Ammon's horn (tissue), 1 donor: Measurements from ENCODE around the gene DLGAP1.
A peak's percentile ranks its signal among the peaks of the same experiment; 100 is the strongest.
"Not testable (repeated sequence)": the region's sequence is repeated elsewhere in the genome, so short reads cannot be mapped to it uniquely, and the experiment has no call there.

Experiments used
- DNase-seq: peaks from one replicate; pipeline ENCODE4 v3.0.0-alpha.2; 2016; ENCODE audit warnings: low spot score

Gene DLGAP1

DNA sequence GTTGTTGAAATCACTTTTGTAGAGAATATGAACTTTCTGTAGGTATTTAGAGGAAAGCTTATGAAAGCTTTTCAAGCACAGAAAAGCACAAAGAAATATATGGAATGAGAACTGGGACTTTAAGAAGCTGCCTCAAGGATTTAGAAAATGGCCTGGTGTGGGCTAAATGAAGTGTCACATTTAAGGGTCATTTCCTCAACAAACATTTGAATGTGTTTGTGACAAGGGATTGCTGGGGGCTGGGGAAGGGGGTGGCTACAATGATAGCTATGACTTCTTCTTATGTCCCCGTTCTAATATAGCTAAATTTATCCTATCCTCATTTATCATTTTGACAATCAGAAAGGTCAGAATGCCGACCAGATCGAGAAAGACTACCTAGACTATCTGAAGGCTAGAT, 69.2 kb downstream of the DLGAP1 start:
- no peak for DNase-seq

DNA sequence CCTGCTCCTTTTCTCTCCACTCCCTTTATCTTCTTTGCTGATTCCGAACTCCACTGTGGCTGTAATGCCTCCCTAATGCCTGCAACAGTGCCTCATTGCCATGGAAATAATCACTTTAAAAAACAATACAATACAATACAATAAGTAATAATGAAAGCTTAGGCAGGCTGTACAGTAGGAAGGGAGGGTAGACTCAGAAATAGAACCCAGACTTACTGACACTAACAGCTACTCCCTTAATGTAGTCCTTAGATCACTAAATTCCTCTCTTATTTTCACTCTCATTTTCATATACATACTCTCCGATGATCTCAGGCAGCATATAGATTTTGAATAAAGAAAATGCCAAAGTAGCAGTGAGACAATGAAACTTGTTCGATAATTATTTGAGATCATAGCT, 70.2 kb downstream of the DLGAP1 start:
- no peak for DNase-seq

DNA sequence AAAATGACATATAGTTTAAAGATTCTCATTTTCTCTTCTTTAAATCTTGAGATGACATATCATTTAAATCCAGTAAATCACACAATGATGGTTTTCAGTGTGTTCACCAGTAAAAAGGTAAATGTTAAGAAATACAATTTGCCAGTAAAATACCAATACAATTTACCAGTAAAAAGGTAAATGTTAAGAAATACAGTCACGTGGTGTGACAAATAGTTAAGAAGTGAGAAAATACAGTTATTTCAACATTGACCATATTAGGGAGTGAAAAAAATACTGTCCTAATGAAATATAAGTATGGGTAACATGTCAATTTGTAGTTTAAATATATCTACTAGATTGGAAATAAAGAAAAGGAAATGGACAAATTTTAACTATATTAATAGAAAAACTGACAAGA, 80.5 kb downstream of the DLGAP1 start:
- DNase-seq: no peak

DNA sequence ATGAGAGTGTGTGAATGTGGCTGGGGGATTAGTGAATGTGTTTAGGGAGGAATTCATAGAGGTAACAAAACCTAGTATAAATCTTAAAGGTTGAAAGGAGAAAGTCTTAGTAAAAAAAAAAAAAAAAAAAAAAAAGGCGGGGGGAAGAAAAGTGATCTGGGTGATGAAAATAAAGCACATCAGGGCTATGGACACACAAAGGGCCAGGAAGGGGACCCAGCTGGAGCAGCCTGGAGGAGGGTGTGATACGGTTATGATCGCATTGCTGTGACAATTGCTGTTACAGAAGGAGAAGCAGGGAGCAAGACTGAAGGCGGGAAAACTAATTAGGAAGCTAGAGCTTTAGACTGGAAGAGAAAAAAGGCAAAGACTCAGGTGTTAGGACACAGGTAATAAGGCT, 85.4 kb downstream of the DLGAP1 start:
- DNase-seq: no peak

DNA sequence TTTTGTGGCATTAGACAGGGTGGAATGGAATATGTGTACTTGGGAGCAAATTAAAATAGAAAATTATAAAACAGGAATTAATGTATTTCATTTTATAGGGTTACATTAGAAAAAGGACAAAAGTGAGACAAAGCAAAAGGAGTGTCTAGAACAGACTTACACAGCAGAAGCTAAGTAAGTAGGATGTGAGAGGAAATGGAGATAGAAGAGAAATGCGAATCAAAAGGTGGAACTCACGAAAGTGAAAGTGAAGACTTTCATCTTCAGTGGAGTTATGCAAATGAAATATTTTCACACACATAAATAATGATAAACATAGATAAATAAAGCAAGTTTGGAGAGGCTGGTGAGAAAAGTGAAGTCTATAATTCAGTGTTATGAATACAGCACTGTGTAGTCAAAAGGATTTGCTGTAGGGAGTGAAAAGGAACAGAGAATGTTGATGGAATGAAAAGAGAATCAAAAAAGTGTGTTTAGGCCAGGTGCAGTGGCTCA, 94.8 kb downstream of the DLGAP1 start:
- no peak for DNase-seq

DNA sequence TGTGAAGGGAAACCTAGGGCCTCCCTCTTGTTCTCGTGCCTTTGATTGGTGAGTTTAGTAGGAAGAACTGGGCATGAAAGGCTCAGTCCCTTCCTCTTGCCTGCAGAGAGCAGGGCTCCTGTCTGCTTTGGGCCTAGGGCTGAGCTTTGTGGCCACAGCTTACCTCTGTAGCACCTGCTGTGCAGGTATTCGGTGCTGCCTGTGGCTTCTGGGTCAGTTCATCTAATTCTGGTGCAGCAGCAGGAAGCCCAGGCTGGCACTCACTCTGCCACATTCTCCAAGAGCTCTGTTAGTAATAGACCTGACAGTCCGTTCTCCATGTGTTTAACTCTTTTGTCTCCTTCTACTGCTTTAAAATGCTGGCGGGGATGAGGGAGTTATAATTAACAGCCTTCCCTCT, 96.5 kb downstream of the DLGAP1 start:
- no peak for DNase-seq

DNA sequence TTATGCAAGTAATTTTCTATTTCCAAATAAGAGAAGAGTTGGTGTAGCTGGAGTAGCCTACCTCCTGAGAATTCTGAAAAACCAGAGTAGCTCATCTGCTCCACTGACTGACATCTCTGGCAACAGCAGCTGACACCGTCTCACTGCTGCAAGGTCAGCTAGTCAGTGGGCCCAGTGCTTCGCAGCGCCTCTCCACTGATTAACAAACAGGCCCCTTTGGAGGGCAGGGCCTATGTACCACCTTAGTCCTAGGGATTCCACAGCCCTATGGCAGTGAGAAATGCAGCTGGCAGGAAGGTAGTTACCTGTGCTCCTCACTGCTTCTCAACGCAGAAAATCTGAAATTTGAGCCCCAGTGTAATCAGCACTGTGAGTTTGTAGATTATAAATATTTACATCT, 97.5 kb downstream of the DLGAP1 start:
- DNase-seq: no peak

DNA sequence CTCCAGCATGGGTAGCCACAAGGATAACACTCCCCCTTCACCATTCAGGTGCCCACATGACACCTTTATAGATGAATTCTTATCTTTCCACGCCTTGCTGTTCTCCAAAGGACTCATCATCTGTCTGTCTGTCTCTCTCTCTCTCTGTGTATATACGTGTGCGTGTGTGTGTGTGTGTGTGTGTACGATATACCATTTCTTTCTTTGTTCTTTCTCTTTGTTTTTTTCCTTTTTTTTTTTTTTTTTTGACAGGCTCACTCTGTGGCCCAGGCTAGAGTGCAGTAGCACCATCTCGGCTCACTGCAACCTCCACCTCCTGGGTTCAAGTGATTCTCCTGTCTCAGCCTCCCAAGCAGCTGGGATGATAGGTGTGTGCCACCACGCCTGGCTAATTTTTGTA, 98.2 kb downstream of the DLGAP1 start:
- no peak for DNase-seq

DNA sequence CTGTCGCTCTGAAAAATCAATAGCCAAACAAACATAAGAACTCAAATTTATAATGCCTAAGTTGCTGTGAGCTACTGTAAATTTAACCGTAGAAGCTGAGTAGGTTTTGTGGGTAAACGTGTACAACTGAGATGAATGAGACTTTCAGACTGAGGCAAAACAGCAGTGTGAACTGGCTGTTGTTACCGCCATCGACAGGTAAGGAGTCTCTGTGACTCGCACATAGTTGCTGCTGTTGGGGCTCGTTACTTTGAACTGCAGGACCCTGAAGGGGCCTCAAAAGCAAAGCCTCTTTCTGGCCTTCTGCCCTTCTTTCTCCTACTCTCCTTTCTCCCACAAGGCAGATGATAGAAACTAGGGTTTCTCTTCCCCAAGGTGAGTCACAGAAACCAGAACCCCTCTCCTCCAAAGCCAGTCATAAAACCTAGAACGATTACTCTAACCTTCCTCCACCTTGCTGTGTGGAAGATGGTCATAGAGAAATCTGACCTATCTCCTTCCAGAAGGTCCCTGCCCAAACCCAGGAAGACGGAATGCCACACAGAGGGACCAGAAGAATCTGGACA, 101.2 kb downstream of the DLGAP1 start:
- DNase-seq: no peak

DNA sequence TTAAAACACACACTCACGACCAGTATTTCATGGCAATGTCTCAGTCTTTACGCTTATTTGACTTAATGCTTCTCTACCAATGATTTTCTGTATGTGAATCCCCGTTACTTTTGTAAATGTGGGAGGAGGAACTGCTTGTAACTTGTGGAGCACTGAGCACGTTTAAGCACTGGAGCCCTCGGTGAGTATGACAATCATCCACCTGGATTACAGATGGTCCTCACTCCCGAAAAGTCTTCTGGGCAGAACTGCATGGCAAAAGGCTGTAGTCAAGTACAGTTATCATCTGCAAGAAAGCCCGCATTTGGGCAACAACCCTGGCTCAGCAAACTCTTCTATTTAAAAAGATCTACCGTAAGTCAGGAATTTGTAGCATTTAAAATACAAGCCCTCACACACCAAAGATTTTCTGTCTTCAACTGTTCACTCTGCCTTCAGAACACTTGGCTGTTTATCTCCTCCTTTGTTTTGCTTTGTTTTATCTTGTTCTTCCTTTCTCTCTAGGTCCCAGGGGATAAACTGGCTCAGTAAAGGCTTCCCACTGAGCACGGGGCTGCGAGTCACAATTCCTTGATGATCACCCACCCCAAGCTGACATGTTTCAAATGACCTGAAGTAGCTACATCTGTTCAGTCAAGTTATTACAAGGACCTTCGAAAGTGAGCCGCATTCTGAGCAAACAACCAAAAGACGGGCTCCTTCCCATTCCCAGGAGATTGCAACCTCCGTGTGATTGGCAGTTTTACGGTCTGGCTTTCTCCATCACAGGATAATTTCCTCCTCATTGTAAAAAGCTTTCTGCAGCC, 102.2 kb downstream of the DLGAP1 start:
- DNase-seq: no peak

DNA sequence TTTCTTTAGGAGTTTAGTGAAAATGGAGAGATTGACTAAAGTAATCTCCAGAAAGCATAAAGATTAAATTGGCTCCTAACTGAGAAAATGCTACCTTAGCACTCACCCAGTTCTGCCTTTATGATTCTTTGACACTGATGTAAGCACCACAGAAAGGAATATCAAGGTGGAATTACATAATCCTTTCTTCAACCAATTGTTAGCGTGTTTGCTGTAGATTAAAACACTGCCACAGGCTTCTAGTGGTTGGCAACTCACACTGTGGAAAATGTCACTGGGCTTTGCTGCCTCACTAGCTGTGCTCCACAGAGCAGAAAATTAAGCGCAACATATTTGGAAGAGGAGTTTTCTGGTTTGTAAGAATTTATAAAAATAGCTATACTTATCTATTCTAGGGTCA, 104.1 kb downstream of the DLGAP1 start:
- DNase-seq: peak; percentile 24

DNA sequence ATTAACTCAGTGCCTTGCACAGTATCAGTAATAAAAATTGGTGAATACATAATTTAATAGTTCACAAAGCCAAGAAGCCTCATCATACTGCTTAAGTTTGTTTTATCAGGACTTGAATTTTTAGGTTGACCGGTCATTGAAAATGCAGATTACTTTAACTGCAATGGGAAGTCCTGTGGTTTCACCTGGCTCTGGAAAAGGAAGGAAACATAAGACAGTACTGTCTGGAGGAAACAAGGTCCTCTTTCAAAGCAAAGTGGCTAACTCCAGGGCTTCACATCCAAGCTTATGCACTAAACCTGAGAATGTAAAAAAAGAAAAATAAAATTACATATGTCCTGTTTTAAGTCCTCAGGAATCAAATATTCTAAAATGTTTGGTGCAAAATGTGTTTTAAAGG, 119.7 kb downstream of the DLGAP1 start:
- DNase-seq: no peak

DNA sequence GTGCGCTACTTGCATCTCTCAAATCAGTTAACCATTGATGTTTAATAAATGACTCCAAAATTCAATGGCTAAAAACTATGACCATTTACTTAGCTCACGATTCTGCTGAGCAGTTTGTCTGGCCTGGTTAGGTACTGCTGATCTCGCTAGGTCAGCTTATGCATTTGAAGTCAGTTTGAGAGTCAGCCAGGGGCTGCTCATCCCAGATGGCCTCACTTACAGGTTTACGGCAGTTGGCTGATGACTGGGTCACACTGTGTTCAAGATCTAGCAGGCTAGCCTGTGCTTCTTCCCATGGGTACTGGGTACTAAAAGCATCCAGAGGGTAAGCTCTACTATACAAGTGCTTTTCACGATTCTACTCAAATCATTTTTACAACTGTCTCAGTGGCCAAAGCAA, 122.1 kb downstream of the DLGAP1 start:
- no peak for DNase-seq

DNA sequence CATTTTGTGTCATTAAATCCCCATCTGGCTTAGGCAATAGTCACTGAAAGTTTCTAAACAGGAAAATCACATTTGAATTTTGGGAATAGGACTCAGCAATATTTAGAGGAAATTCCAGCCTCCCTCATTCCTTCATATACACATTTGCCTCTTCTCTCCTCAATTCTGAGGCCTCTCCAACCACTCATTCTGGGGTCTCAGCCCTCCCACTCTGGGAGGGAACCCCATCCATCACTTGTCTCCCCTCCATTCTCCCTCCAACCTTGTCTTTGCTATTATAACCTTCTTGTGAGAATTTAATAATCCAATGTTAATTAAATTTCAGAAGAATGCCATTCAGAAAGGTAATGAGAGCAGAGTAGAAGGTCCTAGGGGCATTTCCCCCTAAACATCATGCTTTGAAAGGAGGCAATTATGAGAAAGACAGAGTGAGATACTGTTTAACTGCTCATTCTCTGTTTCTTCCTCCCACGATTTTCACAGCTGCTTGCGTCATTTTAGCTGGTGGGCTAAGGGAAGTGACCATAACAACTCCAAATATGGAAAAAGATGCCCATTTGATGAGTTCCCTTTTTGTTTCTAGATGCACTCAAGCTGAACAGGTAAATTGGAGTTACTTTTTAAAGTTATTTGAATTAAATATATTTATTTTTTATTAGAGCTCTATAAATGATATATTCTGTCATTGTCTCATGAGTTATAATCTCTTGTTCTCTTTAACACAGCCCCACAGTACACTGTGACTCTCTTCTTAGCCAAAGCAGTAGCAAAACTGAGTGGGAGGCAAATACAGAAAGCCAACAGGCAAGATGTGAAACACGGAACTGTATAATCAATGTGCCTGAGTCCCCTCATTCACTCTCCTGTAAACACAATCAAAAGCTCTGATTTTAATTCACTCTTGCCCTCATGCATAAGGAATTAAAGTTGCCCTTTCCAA, 135.1 kb downstream of the DLGAP1 start:
- peak; percentile 58 for DNase-seq

DNA sequence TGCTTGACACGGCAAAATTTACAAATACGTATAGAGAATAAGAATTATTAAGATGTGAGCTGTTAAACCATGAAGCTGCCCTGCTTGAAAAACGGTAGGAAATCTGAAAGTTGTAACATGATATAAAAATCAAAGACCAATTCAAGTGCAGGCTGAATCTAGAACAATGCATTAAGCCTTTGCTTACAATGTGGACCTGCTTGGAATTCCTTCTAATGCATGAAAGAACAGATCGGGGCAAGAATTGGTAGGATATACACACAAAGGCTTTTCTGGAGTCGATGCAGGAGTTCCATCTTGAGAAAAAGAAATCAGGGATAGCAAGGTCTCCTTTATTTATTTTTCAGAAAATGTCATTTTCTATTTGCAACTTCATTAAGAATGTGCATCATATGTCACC, 136.8 kb downstream of the DLGAP1 start:
- no peak for DNase-seq

DNA sequence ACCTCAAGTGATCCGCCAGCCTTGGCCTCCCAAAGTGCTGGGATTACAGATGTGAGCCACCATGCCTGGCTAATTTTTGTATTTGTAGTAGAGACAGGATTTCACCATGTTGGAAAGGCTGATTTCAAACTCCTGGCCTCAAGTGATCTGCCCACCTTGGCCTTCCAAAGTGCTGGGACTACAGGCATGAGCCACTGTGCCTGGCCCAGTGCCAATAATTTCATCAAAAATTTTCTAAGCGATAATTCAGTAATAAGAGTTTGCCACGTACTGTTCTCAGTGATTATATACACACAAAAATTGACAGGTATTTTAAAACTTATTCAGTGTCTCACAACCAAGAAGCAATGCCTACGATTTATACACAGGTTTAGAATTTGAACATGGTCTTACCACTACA, 143.2 kb downstream of the DLGAP1 start:
- DNase-seq: not testable (repeated sequence)

DNA sequence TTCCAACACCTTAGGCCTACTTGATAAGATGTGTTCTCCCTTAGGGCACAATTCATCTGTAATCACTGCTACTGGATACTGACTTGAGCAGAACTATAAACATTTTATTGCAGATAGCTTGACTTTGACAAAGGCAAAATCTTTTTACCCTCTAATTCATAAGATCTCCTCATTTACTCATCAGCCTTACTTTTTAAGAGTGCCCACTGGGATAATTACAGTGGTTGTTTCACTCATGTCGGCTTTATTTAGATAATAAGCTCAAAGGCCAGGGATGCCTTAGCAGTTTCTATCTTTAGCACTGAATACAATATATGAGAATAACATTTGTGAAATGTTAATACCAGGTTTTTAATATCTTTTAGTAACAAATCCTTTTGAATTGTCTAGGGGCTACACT, 144.0 kb downstream of the DLGAP1 start:
- no peak for DNase-seq

DNA sequence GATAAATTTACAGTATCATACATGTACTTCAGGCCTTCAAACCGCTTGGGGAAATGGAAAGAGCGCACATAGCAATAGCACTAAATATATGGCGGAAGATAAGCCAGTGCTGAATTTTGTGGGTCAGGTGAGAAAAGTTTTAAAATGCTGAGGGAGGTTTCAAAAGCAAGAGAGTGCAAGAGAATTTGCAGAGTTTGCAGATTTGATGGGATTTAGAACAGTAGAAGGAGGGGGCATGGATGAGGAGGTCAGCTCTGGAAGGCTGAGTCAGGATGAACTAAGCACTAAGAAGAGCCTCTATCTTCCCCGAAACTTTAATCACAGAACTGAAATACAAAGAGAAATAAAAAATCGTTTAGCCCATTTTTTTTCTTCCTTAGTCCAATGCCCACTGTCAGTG, 145.9 kb downstream of the DLGAP1 start:
- no peak for DNase-seq

DNA sequence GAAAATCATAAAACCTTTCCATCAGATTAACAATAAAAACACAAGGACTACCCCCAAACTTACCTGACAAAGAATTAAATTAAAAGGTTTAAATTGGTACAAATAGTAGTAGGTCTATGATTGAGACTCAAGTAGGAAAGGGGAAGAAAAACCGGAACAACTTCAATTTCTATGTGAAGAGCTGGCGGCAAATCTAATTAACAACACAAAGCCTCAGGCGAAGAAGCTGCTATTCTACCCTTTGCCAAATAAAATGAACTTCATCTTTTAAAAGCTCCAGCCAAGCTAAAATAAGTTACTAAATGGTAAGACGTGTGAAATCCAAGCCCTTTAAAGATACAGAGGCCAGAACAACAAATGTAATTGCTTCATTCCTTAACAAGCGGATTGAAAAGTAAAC, 146.5 kb downstream of the DLGAP1 start:
- no peak for DNase-seq

DNA sequence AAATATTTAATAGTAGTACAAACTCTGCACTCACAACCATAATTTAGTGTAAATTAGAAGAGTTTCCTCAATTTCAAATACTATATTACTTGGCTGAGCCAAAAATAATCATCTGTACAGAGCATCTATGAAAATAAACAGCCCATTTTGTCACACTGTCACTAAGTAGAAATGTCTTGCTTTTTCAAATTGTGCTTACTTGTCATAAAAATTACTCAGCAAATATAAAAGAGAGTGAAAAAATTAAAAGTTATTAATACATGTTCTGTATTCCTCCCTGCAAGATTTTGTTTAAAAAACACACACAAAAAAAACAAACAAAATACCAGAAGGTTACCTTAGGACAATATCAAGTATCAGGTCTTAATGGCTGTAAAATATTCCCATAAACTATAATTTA, 155.7 kb downstream of the DLGAP1 start:
- no peak for DNase-seq

DNA sequence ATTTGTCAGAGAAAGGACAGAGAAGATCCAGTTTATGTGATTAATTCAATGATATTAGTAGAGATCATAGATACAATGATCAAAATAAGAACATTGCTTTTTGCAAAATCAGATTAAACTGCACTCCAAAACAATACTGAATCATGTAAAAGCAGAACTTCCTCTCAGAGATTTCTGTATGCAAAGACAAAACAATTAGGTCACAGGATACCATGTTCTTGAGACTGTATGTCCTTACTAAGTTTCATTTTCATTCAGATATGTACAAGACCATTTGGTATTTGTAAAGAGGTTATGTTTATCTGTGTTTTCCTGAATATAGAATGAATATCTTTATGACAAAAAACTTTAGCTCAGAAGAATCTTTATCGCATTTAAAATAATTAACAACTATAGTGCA, 161.8 kb downstream of the DLGAP1 start:
- DNase-seq: no peak

DNA sequence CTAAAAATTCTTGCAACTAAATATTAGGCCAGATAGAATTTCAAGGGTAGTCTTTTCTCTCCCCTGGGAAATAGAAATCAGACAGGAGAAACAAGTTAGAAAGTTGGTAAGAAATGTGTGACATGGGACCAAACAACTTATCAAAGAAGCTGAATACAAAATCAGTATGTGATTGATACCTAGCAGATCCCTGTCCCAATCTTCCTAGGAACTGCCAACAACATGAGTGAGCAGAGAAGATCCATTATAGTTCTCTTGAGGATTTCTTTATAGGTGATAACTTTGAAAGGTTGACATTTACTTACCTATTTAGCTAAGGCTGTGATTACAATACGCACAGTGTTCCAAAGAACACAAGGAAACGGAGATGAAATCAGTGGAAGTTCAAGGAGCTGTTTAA, 162.4 kb downstream of the DLGAP1 start:
- DNase-seq: no peak

DNA sequence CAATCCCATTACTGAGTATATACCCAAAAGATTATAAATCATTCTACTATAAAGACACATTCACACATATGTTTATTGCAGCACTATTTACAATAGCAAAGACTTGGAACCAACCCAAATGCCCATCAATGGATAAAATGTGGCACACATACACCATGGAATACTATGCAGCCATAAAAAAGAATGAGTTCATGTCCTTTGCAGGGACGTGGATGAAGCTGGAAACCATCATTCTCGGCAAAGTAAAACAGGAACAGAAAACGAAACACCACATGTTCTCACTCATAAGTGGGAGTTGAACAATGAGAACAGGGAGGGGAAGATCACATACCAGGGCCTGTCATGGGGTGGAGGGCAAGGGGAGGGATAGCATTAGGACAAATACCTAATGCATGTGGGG, 167.8 kb downstream of the DLGAP1 start:
- DNase-seq: not testable (repeated sequence)
